RKO (cell line): ENCODE data around the gene SUPT4H1.

Experiments
- DNase-seq: peaks from one replicate; pipeline ENCODE4 v3.0.0-alpha.2; 2016; ENCODE audit warnings: low spot score

SUPT4H1 gene

DNA sequence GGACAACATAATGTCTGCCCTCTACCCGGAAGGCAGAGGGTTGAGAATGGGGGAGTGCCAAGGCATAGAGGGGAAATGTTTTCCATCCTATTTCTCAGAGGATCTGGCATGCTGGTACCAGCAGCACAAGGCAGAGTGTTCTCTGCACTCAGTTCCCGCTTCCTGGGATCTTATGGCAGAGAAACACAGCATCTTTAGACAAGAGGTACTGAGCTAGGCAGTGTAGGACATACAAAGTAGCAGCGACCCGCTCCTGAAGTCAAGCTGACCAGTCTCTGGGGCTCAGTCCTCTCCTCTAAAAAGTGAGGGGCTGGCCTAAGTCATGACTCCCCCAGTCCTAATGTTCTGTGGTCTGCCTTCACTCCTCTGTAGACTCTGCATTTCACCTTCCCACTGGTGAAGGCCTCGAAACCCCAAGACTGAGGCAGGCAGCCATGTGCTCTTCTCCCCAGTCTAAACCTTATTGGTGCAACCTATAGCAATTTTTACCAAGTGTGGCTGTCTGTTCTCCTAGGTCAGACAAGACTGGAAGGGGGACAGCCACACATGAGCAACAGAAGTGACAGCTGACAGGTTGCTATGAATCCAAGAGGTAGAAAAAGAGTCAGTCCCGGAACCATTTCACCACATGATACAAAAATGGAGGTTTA lies 12.1 kb downstream of the SUPT4H1 start:
- no peak for DNase-seq

DNA sequence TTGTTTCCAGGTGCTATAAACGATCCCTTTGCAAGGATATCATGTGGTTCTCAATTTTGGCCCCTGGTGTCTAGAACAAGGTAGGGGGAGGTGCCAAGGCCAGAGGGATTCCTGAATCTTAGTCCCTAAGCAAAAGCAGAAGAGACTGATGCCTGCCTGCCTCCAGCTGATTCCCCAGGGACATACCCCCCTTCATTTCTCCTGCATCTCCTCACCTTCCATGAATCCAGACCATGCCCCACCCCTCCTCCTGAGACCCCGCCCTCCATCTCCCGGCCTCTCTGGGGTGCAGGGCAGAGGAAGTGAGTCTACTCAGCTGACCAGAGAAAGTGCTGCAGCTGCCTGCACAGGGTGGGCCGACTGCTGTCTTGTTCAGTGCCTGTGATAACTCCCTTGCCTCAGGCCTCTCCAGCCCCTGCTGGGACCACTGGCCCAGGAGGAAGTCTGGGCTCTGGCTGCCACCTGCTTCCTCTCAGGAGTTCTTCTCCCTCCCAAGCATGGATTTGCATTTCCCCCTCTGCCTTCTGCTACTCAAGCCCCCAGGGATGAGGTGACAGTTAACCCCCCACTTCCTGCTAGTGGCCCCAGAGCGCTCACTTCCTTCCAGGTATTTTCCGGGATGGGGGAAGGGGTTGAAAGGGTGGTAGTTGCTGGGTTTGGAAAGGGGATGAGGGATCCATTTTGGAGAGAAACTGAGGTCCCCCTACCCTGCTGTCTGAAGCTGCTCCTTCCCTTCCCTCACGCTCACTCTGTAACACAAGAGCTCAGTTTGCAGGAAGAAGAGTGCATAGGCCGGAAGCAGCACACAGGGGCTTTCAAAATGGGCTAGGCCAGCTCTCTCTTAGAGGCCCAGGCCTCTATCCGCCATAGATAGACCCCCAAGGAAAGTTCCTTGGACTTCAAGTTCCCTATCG lies 12.9 kb downstream of the SUPT4H1 start:
- no peak for DNase-seq

DNA sequence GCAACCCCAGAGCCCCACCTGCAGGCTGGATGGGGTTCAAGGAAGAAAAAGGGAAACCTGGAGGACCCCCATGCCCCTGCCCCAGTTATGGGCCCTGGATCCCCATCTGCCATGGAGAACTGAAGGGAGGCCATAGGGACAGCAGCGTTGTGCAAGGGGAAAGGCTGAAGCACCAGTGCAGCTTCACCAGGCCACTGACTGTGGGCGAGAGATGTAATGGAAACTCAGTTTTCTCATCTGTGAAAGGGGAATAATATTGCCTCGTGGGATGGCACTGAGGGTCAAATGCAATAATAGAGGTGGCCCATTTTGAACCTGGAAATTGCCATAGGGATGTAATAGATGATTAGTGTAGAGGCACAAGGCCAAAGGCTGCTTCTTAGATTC lies 13.6 kb downstream of the SUPT4H1 start:
- DNase-seq = no peak

- no peak for DNase-seq
Measured at GRCh38 chr17:58337600-58338453, 14.2 kb downstream of the SUPT4H1 start.

DNA sequence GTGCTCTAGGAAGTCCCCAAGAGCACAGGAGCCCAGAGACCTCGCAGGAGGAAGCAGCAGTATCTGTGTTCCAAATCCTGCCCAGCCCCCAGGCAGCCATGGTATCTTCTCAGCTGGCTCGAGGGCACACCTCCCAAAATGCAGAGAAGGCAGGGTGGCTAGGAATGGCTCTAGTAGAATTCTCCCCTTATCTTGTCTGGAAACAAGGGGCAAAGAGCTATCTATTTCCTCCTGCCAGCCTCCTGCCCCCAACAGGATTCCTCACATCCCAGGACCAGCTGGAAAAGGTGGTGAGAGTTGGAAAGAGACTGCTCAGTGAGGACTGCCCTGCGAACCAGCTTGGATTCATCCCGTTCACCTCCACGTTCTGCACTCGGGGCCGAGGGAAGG lies 14.8 kb downstream of the SUPT4H1 start:
- no peak for DNase-seq

DNA sequence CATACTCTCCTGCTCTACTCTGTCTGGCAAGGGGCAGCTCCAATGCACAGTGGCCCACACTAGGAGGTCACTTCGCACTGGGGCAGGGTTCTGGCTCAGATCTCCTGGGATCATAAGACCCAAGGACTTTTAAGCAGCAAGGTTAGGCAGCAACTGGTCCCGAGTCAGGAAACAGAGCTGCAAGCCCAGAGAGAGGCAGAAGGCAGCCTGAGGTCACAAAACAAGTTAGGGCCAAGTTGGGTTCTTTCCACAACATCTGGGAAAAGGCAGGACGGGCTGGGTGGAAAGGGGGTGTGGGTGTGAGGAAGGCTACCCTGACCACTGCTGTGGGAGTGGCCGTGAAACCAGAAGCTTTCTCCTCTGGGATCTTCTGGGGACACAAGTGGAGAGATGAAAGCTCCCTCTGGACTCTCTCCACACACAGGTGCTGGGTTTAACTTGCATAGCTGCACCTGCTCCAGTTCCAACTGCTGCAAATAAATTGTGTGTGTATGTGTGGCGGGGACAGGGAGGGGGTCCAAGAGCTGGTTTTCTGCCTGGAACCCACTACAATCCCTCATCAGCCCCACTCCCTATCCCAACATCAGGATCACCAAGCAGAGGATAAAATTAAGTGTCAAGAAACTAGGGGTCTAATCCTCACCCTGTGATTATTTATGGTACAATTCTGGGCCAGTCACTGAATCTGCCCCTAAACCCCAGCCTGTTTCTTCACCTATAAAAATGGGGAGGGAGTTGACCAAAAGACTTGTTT lies 15.4 kb downstream of the SUPT4H1 start:
- DNase-seq = no peak

DNA sequence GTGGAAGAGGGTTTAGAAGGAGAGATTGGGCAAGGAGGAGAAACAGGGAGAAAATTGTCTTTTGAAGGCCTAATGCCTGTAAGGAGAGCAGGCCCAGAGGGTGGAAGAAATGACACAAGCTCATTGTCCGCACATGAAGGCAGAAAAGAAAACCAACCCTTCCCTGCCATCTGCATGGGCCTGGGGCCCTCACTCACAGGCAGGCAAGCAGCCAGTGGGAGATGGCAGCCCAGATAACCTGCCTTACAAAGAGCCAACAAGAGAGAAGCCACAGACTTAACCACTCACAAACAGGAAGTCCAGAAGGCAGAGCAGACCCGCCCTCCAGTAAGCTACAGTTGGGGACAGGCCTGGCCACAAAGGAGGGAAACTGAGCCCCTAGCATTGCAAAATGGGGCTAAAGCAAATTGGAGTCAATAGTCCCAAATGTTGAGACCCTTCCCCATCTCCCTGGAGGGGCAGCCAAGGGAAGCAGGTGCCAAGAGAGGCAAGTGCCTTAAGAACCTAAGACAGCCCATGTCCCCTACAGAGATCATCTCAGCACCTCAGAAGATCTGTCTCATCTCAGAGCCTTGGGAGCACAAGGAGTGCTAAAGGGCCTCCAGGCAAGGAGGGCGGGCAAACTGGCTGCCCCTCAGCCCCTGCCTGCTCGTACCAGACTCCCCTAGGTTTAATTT lies 16.1 kb downstream of the SUPT4H1 start:
- no peak for DNase-seq

- no peak for DNase-seq
Measured at GRCh38 chr17:58335061-58335731, 16.8 kb downstream of the SUPT4H1 start.

GRCh38 chr17:58334661-58335060 lies 17.3 kb downstream of the SUPT4H1 start:
- no peak for DNase-seq

DNA sequence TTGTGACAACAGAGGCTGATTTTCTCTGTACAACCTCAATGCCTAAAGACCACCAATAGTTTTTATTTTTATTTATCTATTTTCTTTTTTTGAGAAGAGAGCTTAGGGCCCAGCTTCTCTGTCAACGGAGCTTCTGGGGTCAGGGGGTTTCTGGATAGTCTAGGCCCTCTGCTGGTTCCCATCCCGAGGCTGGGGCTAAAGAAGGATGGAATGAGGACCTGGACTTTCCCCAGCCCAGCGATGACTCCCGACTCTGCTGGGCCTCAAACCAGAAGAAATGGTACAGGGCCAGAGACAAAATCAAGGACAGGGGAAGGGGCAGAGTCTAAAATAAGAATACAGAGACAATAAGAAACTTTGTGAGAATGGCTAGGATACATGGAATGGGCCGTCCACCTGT lies 17.7 kb downstream of the SUPT4H1 start:
- no peak for DNase-seq

DNA sequence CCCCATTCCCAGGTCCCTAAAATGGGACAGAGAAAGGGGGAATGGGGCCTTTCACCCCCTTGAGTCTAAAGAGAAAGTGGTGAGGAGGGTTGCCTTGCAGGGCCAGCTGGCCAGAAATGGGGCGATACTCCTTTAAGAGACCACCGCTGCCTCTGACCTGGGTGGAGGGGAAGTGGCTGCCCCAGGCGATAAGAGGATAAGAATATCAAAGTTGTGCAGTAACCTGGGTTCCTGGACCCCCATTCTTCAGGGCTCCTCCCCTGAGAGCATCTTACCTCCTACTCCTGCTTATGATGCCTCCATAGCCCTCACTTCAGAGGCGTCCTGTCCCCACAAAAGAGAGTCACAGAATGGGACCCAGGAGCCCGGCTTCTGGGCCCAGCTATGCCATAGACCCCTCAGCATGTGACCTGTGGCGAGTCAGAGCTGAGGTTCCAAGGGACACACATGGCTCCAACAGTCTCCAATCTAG lies 18.2 kb downstream of the SUPT4H1 start:
- no peak for DNase-seq

- DNase-seq = no peak
Measured at GRCh38 chr17:58332778-58333735, 18.9 kb downstream of the SUPT4H1 start.

- no peak for DNase-seq
Measured at GRCh38 chr17:58331815-58332777, 19.9 kb downstream of the SUPT4H1 start.

DNA sequence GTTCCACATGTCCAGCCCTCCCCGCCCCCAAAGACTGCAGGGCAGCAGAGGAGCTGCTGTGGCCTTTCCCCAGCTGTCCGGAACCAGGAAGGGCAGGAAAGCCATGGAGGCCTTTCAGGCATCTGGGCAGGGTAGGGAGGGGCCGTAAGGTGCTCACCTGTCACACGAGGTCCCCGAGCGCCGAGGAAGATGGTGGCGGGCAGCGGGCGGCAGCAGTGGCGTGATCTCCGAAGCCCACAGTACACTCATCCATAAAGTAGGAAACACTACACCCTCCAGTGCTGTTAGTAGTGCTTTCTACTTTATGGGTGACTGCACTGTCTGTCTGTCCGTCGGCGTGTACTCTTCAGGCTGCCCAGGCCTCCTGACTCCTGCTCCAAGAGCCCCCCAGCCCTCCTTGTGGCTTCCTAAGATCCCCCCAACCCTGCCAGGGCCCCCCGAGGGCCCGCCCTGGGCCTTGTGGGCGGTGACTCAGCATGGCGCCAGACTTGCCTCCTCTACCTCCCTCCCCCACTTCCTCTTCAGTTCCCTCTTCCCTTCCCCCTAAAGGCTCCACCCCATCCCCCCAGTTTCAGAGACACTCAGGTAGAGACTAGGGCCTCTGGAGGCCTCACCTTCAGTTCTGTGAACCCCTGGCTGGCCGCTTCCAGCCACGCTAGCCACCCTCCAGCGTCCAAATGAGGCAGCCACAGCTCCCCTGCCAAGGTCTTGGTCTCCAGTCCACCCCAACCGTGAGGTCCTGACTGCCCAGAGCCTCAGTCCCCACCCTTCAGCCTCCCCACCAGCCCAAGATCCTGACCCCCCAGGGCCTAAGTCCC lies 20.8 kb downstream of the SUPT4H1 start:
- no peak for DNase-seq

DNA sequence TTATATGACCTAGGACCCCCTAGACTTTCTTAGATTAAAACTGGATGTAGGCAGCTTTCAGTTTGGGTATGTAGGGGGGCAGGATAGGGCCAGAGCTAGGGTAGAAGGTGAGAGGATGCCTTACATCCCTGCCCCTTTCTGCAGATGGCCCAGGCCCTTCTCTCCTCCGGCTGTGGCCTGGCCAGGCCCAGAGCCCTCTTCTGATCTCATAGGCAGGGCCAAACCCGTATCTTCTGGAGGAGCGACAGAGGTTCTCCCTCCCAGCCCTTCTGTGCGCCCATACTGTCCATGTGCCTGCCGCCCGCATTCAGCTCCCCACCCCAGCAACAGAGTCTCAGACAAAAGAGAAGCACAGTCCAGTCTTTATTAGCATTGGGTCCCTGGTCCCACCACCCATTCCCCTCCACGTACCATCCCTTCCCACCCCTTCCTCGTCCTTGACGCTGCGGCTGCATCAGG lies 21.4 kb downstream of the SUPT4H1 start:
- no peak for DNase-seq

DNA sequence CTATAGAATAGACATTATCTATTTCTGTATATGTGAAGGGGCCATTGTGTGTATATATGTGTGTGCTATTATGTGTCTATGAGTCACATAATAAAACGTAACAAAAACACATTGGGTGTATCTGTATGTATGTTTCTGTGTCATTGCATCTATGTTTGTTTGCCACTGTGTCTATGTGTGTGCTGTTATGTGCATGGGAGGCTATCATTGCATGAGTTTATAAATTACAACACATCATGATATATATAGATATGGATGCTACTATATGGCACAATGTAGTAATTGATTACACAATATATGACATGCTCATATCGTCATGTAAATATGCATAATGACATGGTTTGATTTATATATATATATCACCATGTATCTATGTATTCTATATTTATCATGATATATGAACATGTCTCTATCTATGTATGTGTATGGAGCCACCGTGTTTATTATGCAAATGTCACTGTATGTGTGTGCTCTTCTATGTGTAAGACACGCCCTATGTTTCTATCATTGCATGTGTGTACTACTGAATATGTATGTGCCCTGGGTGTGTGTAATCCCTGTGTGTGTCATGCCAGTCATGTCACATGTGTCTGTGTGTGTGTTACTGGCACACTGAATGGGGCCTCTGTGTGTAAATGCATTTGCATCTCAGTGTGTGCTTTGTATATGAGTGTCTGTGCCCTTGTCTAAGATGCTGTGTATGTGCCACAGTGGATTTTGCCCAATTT lies 22.0 kb downstream of the SUPT4H1 start:
- no peak for DNase-seq
